KBM-7 (cell line): Measurements from ENCODE around the gene RXRA.

Experiments
- DNase-seq: peaks from one replicate; pipeline ENCODE4 v3.0.0-alpha.2; 2015
- in situ Hi-C: fragments of 300-500 bp; cut with MboI; formaldehyde crosslinking; loops from 2 replicates; pipeline ENCODE4 v1.14.3; 2020; ENCODE audit warnings: low sequenced_read_pairs, low pct_unique_long_range_greater_than_20kb, mixed read lengths

RXRA gene

DNA sequence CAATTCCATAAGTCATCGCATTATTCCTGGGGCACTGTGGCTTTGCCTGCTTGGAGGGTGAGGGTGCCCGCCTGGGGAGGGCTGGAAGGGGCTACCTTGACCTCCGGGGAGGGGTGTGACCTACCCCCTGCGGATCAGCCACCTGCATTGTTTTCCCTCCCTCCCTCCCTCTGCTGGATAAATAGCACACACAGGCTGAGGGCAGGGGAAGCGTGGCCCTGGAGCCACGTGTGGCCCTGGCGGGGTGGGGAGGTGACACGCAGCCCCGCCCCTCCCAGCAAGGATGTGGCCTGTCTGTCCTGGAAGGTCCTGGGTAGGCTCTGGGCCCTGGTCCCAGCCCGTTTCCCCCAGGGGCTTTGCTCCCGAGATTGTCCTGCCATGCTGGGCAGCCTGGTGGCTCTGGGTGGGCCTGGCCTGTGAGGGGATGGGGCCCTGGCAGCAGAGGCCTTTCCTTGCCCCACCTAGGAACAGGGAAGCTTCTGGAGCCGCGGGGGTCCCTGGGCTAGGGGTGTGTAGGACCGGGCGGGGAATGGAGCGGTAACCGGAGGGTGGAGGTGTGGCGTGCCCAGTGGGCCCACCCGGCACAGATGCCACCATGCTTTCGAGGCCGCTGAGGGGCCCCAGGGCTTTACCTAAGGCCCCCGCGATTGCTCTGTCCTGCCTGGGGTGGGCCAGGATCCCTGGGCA, 33.4 kb downstream of the RXRA start:
- in situ Hi-C loops, result no loop called here
- no peak for DNase-seq

- in situ Hi-C loops, result no loop called here
- DNase-seq, result no peak
Measured at GRCh38 chr9:134360180-134360759, 34.0 kb downstream of the RXRA start.

- DNase-seq, result no peak
- in situ Hi-C loops, result no loop called here
Measured at GRCh38 chr9:134360897-134361296, 34.6 kb downstream of the RXRA start.

- in situ Hi-C loops, result no loop called here
- no peak for DNase-seq
Measured at GRCh38 chr9:134361426-134361825, 35.2 kb downstream of the RXRA start.

DNA sequence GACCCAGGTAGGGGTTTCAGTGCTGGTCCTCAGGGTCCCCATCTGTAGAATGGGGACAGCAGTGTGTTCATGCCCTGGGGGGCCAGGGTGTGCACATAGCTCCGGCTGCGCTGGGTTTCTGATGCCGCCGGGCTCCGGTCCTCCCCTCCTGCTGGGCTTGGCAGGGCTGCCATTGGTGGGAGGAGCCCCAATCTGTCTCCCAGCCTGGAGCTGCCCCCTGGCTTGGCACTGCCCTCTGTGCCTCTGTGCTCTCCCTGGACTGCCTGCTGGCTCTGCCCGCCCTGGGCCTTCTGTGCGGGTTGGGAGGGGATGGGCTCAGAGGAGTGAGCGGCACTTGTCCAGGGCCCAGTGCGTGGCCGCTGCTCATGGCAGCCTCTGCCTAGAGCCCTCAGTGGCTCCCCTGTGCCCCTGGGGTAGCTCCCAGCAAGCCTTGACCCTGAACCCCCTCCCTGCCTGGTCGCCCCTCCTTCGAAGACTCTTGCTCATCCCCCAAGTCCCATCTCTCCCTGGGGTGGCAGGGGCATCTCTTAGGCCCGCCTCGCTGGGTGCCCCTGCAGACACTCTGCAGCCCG, 35.7 kb downstream of the RXRA start:
- in situ Hi-C loops, result no loop called here
- no peak for DNase-seq

DNA sequence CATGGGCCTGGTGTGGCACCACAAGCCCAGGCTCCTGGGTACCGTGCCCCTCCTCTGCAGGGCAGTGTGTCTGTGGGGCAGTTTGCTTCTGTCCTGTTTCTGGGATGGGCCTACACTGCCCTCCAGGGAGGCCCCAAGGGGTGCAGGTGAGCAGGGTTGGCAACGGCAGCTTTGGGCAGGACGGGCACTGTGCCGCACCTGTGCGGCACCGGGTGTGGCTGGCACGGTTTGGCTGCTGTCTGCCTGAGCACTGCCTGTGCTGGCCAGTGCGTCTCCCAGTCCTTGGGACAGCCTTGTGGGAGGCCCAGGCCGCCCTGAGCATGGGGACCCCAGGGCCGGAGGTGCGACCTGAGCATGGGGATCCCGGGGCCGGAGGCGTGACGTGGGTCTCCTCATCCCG, 37.2 kb downstream of the RXRA start:
- no peak for DNase-seq
- in situ Hi-C loops, result no loop called here

GRCh38 chr9:134364391-134365114, 38.3 kb downstream of the RXRA start:
- in situ Hi-C loops, result no loop called here
- DNase-seq, result no peak

- in situ Hi-C loops, result no loop called here
- no peak for DNase-seq
Measured at GRCh38 chr9:134365115-134365596, 38.9 kb downstream of the RXRA start.

- in situ Hi-C loops, result no loop called here
- peak; percentile 19 for DNase-seq
Measured at GRCh38 chr9:134365791-134366222, 39.6 kb downstream of the RXRA start.

- no peak for DNase-seq
- in situ Hi-C loops, result no loop called here
Measured at GRCh38 chr9:134366223-134367031, 40.2 kb downstream of the RXRA start.

- no peak for DNase-seq
- in situ Hi-C loops, result no loop called here
Measured at GRCh38 chr9:134367061-134367460, 40.8 kb downstream of the RXRA start.

DNA sequence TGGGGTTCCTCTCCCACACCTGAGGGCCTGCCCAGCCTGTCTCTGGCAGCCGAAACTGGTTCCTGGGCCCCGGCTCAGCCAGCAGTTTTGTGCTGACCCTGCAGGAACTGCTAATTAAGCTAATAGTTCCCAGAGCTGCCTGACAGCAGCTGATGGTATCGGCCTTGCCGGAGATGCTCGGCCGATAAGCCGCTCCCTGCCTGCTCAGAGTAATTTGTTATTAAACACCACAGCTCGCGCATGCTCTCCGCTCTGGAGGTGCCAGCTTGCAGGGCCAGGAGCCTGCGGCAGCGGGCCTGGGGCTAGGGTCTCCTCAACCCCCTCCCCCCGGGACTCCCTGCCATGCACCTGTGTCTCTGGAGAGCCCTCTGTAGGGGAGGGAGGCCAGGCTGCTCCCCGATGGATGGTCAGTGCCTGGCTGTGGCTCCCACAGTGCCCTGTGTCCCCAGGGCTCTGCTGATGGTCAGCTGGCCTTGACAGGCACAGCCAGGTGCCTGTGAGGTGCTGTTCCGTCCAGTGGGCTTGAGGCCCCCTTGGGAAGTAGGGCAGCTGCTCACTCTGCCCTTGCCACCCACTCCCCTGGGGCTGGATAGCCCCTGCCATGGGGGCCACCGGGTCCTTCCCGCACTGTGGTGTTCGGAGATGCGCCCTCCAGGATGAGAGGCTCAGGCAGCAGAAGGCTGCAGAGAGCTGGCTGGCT, 41.7 kb downstream of the RXRA start:
- no peak for DNase-seq
- in situ Hi-C loops, result no loop called here

- in situ Hi-C loops, result no loop called here
- no peak for DNase-seq
Measured at GRCh38 chr9:134368571-134368970, 42.3 kb downstream of the RXRA start.

GRCh38 chr9:134369416-134370212, 43.4 kb downstream of the RXRA start:
- in situ Hi-C loops, result no loop called here
- DNase-seq, result no peak

- in situ Hi-C loops, result no loop called here
- DNase-seq, result no peak
Measured at GRCh38 chr9:134370213-134370492, 43.9 kb downstream of the RXRA start.

DNA sequence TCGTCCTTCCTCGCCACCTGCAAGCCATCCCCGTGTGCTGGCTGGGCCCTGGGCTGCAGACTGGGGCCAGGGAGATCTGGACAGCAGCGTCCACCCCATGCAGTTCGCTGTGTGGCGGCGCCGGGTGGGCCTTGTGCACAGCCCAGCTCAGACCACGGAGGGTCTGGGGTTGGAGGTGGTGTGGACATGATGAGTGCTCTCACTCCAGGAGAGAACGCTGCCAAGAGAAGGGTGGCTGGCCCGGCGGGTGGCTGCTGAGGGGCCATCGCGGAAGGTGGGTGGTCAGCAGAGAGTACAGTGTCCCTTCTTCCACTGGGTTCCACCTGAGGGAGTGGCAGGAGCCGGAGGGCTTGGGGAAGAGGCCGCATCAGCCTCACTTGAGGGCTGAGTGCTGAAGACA, 44.4 kb downstream of the RXRA start:
- in situ Hi-C loops, result no loop called here
- no peak for DNase-seq

DNA sequence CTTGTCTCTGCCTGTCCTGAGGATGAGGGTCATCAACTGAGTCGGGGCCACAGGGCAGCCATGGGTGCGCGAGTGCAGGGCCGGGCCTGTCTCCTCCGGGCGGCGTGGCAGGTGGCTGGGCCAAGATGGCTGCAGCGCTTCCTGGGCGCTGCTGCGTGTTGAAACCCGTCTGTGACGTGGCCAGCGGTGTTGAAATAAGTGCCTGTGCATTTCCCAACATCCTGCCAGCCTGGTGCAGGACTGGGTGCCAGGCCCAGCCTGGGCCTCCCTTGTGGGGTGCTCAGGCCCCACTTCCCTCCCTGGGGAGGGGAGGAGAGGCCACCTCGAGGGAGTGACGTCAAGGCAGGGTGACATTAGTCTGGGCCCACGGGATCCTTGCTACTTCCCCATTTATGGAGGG, 45.5 kb downstream of the RXRA start:
- in situ Hi-C loops, result no loop called here
- DNase-seq, result no peak

- DNase-seq, result no peak
- in situ Hi-C loops, result no loop called here
Measured at GRCh38 chr9:134372581-134373267, 46.5 kb downstream of the RXRA start.
